GM21526 (cell line): ENCODE data around the gene CAST.

Experiments
- ATAC-seq: cut with Tn5 transposase; IDR thresholded peaks from one replicate; pipeline ENCODE4 v1.9.1; 2021; ENCODE audit warnings: moderate library complexity; ENCODE audit not compliant: unreplicated experiment, low FRiP score

CAST gene

GRCh38 chr5:96808868-96809558 is 146.8 kb downstream of the CAST start:
- ATAC-seq, result no peak

- no peak for ATAC-seq
These were observed 147.7 kb downstream of the CAST start for GRCh38 chr5:96809921-96810320.

- ATAC-seq, result no peak
These were observed 150.7 kb downstream of the CAST start for GRCh38 chr5:96812851-96813250.

GRCh38 chr5:96814041-96814440 is 151.9 kb downstream of the CAST start:
- no peak for ATAC-seq

GRCh38 chr5:96816411-96816939 is 154.3 kb downstream of the CAST start:
- ATAC-seq, result peak; percentile 72

- peak; percentile 49 for ATAC-seq
These were observed 154.8 kb downstream of the CAST start for GRCh38 chr5:96816991-96817390.

GRCh38 chr5:96817506-96817905 is 155.3 kb downstream of the CAST start:
- no peak for ATAC-seq

- no peak for ATAC-seq
These were observed 156.1 kb downstream of the CAST start for GRCh38 chr5:96818125-96818788.

GRCh38 chr5:96819806-96820205 is 157.6 kb downstream of the CAST start:
- ATAC-seq, result no peak

GRCh38 chr5:96821260-96821916 is 159.2 kb downstream of the CAST start:
- no peak for ATAC-seq

GRCh38 chr5:96822686-96823459 is 160.7 kb downstream of the CAST start:
- ATAC-seq, result no peak

GRCh38 chr5:96823900-96824380 is 161.8 kb downstream of the CAST start:
- ATAC-seq, result no peak
